IPS-11a (cell line): ENCODE results near the gene HBG2.
"Not testable (repeated sequence)": the region's sequence is repeated elsewhere in the genome, so short reads cannot be mapped to it uniquely, and the experiment has no call there.

Experiments
- H3K4me3 ChIP-seq: one replicate; pipeline ENCODE4 v1.5.1; 2013; ENCODE audit warnings: low read depth, low read length, control low read depth

Gene HBG2

GRCh38 chr11:5254646-5255413 lies at the start of gene HBG2:
TSS of gene HBG2 (minus strand) at chr11:5254781. CDS start at chr11:5254728, 53 bp downstream.
- H3K4me3 ChIP-seq, result not testable (repeated sequence)

GRCh38 chr11:5304046-5304445 lies 49.5 kb upstream of the HBG2 start:
- no peak overlapping the region for H3K4me3 ChIP-seq

- no peak overlapping the region for H3K4me3 ChIP-seq
These were observed 49.0 kb upstream of the HBG2 start for GRCh38 chr11:5303626-5304025.

- H3K4me3 ChIP-seq, result no peak within 1 kb of the TSS
These were observed 47.3 kb upstream of the HBG2 start, which contains the start of gene OR51B4 for GRCh38 chr11:5301846-5302245. TSS of gene OR51B4 (minus strand) at chr11:5301946. CDS start at chr11:5301946, 0 bp downstream.

GRCh38 chr11:5300251-5300650 lies 45.7 kb upstream of the HBG2 start:
- no peak overlapping the region for H3K4me3 ChIP-seq

GRCh38 chr11:5298451-5298850 lies 43.9 kb upstream of the HBG2 start:
- no peak overlapping the region for H3K4me3 ChIP-seq

- no peak overlapping the region for H3K4me3 ChIP-seq
These were observed 43.2 kb upstream of the HBG2 start for GRCh38 chr11:5297721-5298323.

- not testable (repeated sequence) for H3K4me3 ChIP-seq
These were observed 39.9 kb upstream of the HBG2 start for GRCh38 chr11:5294342-5294995.

GRCh38 chr11:5293028-5293427 lies 38.4 kb upstream of the HBG2 start:
- no peak overlapping the region for H3K4me3 ChIP-seq

- no peak overlapping the region for H3K4me3 ChIP-seq
These were observed 36.7 kb upstream of the HBG2 start for GRCh38 chr11:5291207-5291838.

- H3K4me3 ChIP-seq, result no peak overlapping the region
These were observed 35.5 kb upstream of the HBG2 start for GRCh38 chr11:5290106-5290505.

- H3K4me3 ChIP-seq, result no peak overlapping the region
These were observed 35.1 kb upstream of the HBG2 start for GRCh38 chr11:5289696-5290095.

GRCh38 chr11:5288906-5289550 lies 34.4 kb upstream of the HBG2 start:
- no peak overlapping the region for H3K4me3 ChIP-seq

GRCh38 chr11:5288108-5288905 lies 33.7 kb upstream of the HBG2 start:
- no peak overlapping the region for H3K4me3 ChIP-seq

- H3K4me3 ChIP-seq, result no peak overlapping the region
These were observed 32.3 kb upstream of the HBG2 start for GRCh38 chr11:5286901-5287300.

- H3K4me3 ChIP-seq, result no peak overlapping the region
These were observed 31.8 kb upstream of the HBG2 start for GRCh38 chr11:5286351-5286750.

- no peak overlapping the region for H3K4me3 ChIP-seq
These were observed 31.2 kb upstream of the HBG2 start for GRCh38 chr11:5285703-5286340.

GRCh38 chr11:5284637-5285036 lies 30.1 kb upstream of the HBG2 start:
- H3K4me3 ChIP-seq, result no peak overlapping the region

- no peak overlapping the region for H3K4me3 ChIP-seq
These were observed 29.3 kb upstream of the HBG2 start for GRCh38 chr11:5283882-5284281.

GRCh38 chr11:5283086-5283485 lies 28.5 kb upstream of the HBG2 start:
- H3K4me3 ChIP-seq, result no peak overlapping the region
